GM21360 (cell line): Measurements from ENCODE around the gene POU2F1.
"Not testable (repeated sequence)": the region's sequence is repeated elsewhere in the genome, so short reads cannot be mapped to it uniquely, and the experiment has no call there.

ENCODE experiments used
- ATAC-seq: cut with Tn5 transposase; IDR thresholded peaks from one replicate; pipeline ENCODE4 v1.9.1; 2021; ENCODE audit warnings: mild to moderate bottlenecking, moderate library complexity; ENCODE audit not compliant: unreplicated experiment

The POU2F1 gene

GRCh38 chr1:167230437-167230836 lies 9.8 kb downstream of the POU2F1 start:
- ATAC-seq, result no peak

- no peak for ATAC-seq
Measured at GRCh38 chr1:167231873-167232450, 11.3 kb downstream of the POU2F1 start.

- no peak for ATAC-seq
Measured at GRCh38 chr1:167232801-167233200, 12.1 kb downstream of the POU2F1 start.

GRCh38 chr1:167233373-167233772 lies 12.7 kb downstream of the POU2F1 start:
- no peak for ATAC-seq

- ATAC-seq, result no peak
Measured at GRCh38 chr1:167237000-167237399, 16.3 kb downstream of the POU2F1 start.

GRCh38 chr1:167238713-167239112 lies 18.0 kb downstream of the POU2F1 start:
- ATAC-seq, result no peak

GRCh38 chr1:167239257-167239656 lies 18.6 kb downstream of the POU2F1 start:
- ATAC-seq, result no peak

GRCh38 chr1:167244244-167244643 lies 23.6 kb downstream of the POU2F1 start:
- ATAC-seq, result no peak

- not testable (repeated sequence) for ATAC-seq
Measured at GRCh38 chr1:167245168-167245567, 24.5 kb downstream of the POU2F1 start.

GRCh38 chr1:167246971-167247370 lies 26.3 kb downstream of the POU2F1 start:
- ATAC-seq, result no peak

- ATAC-seq, result no peak
Measured at GRCh38 chr1:167247754-167248153, 27.1 kb downstream of the POU2F1 start.

- ATAC-seq, result no peak
Measured at GRCh38 chr1:167248707-167249642, 28.3 kb downstream of the POU2F1 start.

GRCh38 chr1:167249702-167250101 lies 29.0 kb downstream of the POU2F1 start:
- ATAC-seq, result no peak

- ATAC-seq, result no peak
Measured at GRCh38 chr1:167250482-167250881, 29.8 kb downstream of the POU2F1 start.

GRCh38 chr1:167251472-167251871 lies 30.8 kb downstream of the POU2F1 start:
- no peak for ATAC-seq

- ATAC-seq, result no peak
Measured at GRCh38 chr1:167252986-167253385, 32.3 kb downstream of the POU2F1 start.

GRCh38 chr1:167258858-167259257 lies 38.2 kb downstream of the POU2F1 start:
- no peak for ATAC-seq

GRCh38 chr1:167262836-167263235 lies 42.1 kb downstream of the POU2F1 start:
- ATAC-seq, result no peak

GRCh38 chr1:167263344-167263743 lies 42.7 kb downstream of the POU2F1 start:
- no peak for ATAC-seq

- ATAC-seq, result no peak
Measured at GRCh38 chr1:167263819-167264464, 43.3 kb downstream of the POU2F1 start.

- ATAC-seq, result no peak
Measured at GRCh38 chr1:167266965-167267364, 46.3 kb downstream of the POU2F1 start.

- no peak for ATAC-seq
Measured at GRCh38 chr1:167268347-167268787, 47.7 kb downstream of the POU2F1 start.
